Mononuclear cell (primary cell): ENCODE data around the gene PPIC. TPM values are rescaled to one million over a fixed set of nuclear protein-coding genes. Genes with fewer than 3 reads are reported as not detected.

Experiments
- H3K27me3 ChIP-seq: 2 replicates; pipeline ENCODE4 v1.6.0; 2011; ENCODE audit warnings: low read length, control low read depth; ENCODE audit not compliant: insufficient read depth
- H3K4me1 ChIP-seq: 2 replicates; pipeline ENCODE4 v1.5.1; 2011; ENCODE audit warnings: mild to moderate bottlenecking, low read length, control low read depth; ENCODE audit not compliant: insufficient read depth
- H3K4me3 ChIP-seq: 2 replicates; pipeline ENCODE4 v1.5.1; 2011; ENCODE audit warnings: mild to moderate bottlenecking, low read length, moderate library complexity
- H3K9me3 ChIP-seq: 2 replicates; pipeline ENCODE4 v1.5.1; 2011; ENCODE audit warnings: low read depth, mild to moderate bottlenecking, control low read depth, low read length
- total RNA-seq: library from RNA; depleted of rRNA; stranded (reverse); fragments of >200 nt; gene quantifications from one replicate; pipeline ENCODE4 v1.2.3, GENCODE V29; 2012

Gene PPIC
- total RNA-seq, 1 donor: not detected

DNA sequence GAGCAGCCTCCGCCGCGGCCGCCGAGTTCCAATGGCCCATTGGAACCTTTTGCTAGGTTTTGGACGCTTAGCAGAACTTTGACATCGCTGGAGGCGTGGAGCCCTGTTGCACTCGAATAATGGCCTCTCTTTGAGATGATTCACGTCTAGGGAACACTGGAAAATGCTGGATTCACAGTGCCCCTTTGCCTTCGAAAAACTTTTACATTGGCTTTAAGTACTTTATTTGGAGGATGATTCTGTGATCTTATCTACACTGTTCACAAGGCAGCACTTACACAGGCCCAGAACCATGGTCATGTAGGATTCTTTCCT is 536 bp upstream of the PPIC start:
- Histone ChIP-seq H3K27me3 (peaks cover 75% of the 10 kb centered on the region), H3K4me3 (no peak overlapping the region), H3K4me1 (peaks cover 18% of the 10 kb centered on the region), H3K9me3 (no peaks in the 10 kb centered on the region)

DNA sequence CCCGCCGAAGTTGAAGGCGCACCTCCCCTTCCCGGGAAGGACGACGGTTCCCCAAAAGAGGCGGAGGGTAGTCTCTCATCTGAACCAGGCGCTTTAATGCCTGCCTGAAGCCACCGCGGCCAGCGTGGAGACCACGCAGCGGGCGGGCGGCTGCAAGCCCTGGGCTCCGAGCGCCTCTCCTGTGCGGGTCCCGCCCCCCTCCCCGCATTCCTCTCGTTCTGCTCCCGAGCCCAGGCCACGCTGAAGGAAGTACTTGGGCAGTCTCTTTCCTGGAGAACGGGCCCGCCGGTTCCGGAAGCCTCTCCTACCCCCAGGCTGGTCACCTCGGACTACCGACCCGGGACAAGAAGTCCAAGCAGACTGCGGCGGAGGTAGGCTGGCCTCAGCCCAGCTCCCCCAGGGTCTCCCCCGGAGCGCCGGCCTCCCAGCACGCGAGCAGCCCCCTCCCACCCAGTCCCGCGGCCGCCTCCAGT is 571 bp downstream of the PPIC start:
- Histone ChIP-seq H3K4me3 (peak overlapping the region; percentile 21), H3K4me1 (peaks cover 18% of the 10 kb centered on the region), H3K9me3 (no peaks in the 10 kb centered on the region), H3K27me3 (peaks cover 69% of the 10 kb centered on the region)

GRCh38 chr5:123035360-123035917 is 1.1 kb downstream of the PPIC start:
- H3K4me3 ChIP-seq: no peak overlapping the region
- no peaks in the 10 kb centered on the region for H3K9me3 ChIP-seq
- H3K4me1 ChIP-seq: peaks cover 18% of the 10 kb centered on the region
- peaks cover 69% of the 10 kb centered on the region for H3K27me3 ChIP-seq

DNA sequence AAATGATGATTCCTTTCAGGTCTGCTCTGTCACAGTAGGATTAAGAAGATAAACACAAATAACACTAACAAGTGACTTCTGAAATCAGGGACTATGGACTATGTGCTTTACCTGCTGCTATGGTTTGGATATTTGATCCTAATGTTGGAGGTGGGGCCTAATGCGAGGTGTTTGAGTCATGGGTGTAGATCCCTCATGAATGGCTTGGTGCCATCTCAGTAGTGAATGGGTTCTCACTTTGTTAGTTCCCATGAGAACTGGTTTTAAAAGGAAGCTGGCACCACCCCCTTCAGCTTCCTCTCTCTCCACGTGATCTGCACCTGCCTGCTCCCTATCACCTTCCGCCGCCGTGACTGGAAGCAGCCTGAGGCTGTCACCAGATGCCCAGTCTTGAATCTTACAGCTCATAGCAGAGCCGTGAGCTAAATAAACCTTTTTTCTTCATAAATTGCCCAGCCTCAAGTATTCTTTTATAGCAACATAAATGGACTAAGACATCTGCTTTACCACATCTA is 3.3 kb downstream of the PPIC start:
- Histone ChIP-seq H3K27me3 (peaks cover 49% of the 10 kb centered on the region), H3K4me3 (no peak overlapping the region), H3K4me1 (peaks cover 18% of the 10 kb centered on the region), H3K9me3 (no peaks in the 10 kb centered on the region)

- Histone ChIP-seq H3K9me3 (no peaks in the 10 kb centered on the region), H3K4me3 (no peak overlapping the region), H3K27me3 (peaks cover 2% of the 10 kb centered on the region), H3K4me1 (no peaks in the 10 kb centered on the region)
Measured at GRCh38 chr5:123028222-123028621, 8.3 kb downstream of the PPIC start.

GRCh38 chr5:123014689-123015088 is 21.8 kb downstream of the PPIC start:
- no peak overlapping the region for H3K4me3 ChIP-seq

DNA sequence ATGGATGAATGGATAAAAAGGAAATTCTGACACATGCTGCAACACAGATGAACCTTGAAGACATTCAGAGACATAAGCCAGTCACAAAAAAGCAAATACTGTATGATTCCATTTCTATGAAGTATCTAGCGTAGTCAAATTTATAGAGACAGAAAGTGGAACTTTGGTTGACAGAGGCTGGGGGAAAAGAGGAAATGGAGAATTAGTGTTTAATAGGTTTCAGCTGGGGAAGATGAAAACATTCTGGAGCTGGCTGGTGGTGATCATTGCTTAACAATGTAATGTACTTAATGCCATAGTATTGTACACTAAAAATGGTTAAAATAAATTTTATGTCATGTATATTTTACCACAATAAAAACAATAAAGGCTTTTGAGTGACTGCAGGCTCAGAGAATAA is 24.2 kb downstream of the PPIC start:
- H3K4me3 ChIP-seq: no peak overlapping the region
- no peaks in the 10 kb centered on the region for H3K9me3 ChIP-seq
- H3K27me3 ChIP-seq: no peaks in the 10 kb centered on the region
- no peaks in the 10 kb centered on the region for H3K4me1 ChIP-seq

More at GRCh38 chr5:123014689-123015088, 21.8 kb downstream of the PPIC start:
- no peaks in the 10 kb centered on the region for H3K27me3 ChIP-seq
- no peaks in the 10 kb centered on the region for H3K4me1 ChIP-seq
- no peaks in the 10 kb centered on the region for H3K9me3 ChIP-seq

DNA sequence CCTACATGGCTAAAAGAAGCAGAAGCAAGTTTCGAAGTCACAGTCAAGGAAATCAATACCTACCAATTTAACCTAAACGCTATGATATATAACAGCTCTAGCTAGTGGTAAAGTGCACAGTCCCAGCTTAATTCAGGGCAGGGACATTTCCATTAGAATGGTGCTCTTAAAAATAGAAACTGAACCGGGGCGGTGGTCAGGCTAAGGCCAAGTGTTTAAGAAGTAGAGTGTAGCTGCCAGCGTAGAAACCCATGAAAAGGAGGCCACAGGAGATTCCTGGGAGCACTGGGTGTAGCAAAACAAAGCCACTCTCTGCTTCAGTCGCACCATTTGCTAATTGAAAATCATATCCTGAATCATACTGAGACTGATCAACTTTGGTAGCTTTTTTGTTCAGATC is 28.8 kb downstream of the PPIC start:
- Histone ChIP-seq H3K9me3 (no peaks in the 10 kb centered on the region), H3K4me3 (no peak overlapping the region), H3K4me1 (no peaks in the 10 kb centered on the region), H3K27me3 (no peaks in the 10 kb centered on the region)

DNA sequence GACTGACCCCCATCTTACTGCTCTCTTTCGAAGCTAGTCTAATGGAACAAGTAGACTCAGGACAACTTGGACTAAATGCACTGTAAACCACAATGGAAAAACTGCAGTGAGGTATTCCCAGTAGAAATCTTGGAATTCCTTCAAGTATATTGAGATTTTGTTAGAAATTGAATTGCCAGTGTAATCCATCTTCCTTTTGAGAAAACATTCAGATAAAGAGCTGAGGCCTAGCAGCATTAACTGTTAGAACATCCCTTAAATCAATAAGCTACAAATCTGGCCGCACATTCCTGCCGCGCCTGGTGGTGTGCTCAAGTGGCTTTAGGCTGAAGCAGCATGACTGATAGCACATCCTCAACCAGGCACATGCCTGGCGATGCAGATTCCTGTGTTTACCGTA is 29.3 kb downstream of the PPIC start:
- Histone ChIP-seq H3K27me3 (no peaks in the 10 kb centered on the region), H3K4me1 (no peaks in the 10 kb centered on the region), H3K9me3 (no peaks in the 10 kb centered on the region), H3K4me3 (no peak overlapping the region)

- Histone ChIP-seq H3K9me3 (no peaks in the 10 kb centered on the region), H3K4me3 (no peak overlapping the region), H3K4me1 (no peaks in the 10 kb centered on the region), H3K27me3 (no peaks in the 10 kb centered on the region)
Measured at GRCh38 chr5:123001808-123002207, 34.7 kb downstream of the PPIC start.

DNA sequence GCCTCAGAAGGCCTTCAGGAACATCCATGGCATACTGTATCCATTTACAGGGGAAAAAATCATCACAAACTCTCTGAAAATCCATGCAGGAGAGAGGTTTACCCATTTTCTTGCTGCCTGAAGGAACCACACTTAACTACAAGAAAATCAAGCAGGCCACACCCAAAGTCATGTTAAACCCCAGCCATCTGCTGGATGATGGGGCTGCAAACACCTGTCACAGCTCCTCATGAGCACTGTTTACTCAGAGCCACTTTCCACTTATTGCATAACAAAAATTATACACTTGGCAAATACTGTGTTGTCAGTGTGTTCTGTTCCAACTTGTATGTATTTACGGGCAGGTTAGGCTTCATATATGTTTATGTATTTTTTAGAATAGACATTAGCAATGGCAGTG is 35.8 kb downstream of the PPIC start:
- Histone ChIP-seq H3K27me3 (no peaks in the 10 kb centered on the region), H3K4me1 (no peaks in the 10 kb centered on the region), H3K9me3 (no peaks in the 10 kb centered on the region), H3K4me3 (no peak overlapping the region)

- Histone ChIP-seq H3K4me3 (no peak overlapping the region), H3K4me1 (no peaks in the 10 kb centered on the region), H3K9me3 (no peaks in the 10 kb centered on the region), H3K27me3 (no peaks in the 10 kb centered on the region)
Measured at GRCh38 chr5:122999947-123000563, 36.5 kb downstream of the PPIC start.

- no peaks in the 10 kb centered on the region for H3K9me3 ChIP-seq
- H3K4me1 ChIP-seq: no peaks in the 10 kb centered on the region
- no peak overlapping the region for H3K4me3 ChIP-seq
- no peaks in the 10 kb centered on the region for H3K27me3 ChIP-seq
Measured at GRCh38 chr5:122997294-122997693, 39.2 kb downstream of the PPIC start.

GRCh38 chr5:122996091-122996490 is 40.4 kb downstream of the PPIC start:
- no peaks in the 10 kb centered on the region for H3K4me1 ChIP-seq
- H3K4me3 ChIP-seq: no peak overlapping the region
- no peaks in the 10 kb centered on the region for H3K9me3 ChIP-seq

DNA sequence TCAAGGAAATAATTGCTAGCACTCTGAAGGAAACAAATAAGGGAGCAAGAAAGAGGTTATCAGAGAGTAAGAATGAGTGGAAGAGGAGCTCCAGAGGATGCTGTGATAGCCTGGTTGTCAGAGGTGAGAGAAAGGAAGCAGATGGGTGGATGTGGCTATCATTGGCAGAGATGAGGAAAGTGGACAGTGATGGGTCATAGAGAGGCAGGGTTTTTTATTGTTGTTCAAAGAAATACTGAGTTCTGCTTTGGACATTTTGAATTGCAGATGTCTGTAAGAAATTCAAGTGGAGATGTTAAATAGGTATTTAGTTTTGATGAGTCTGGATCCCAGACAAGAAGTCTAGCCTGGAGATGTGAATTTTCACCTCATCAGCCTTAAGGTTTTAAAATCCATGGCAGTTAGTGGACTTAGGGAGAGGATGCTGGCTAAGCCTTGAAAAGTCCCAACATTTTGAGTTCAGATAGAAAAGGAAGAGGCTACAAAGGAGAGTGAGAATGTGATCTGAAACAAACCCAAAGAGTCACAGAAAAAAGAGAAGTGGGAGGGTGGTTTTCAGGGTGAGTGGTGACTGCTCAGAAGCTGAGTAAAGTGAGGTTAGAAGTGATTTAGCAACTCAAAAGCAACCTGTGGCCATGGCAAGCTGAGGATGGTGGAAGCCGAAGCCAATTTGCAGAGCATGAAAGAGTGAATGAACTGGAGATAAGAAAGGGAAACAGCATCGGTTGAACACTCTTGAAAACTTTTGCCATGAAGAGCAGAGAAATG is 50.4 kb downstream of the PPIC start:
- H3K9me3 ChIP-seq: no peaks in the 10 kb centered on the region
- H3K27me3 ChIP-seq: no peaks in the 10 kb centered on the region
- H3K4me1 ChIP-seq: no peaks in the 10 kb centered on the region
- H3K4me3 ChIP-seq: no peak overlapping the region

More at GRCh38 chr5:122996091-122996490, 40.4 kb downstream of the PPIC start:
- H3K27me3 ChIP-seq: no peaks in the 10 kb centered on the region
